GM23248 (cell line): Measurements from ENCODE around the gene SLC40A1. TPM values are rescaled to one million over a fixed set of nuclear protein-coding genes. Genes with fewer than 3 reads are reported as not detected.
A peak's percentile ranks its signal among the peaks of the same experiment; 100 is the strongest.

Experiments
- DNase-seq: peaks from one replicate; pipeline ENCODE4 v3.0.0-alpha.2; 2015
- H2AFZ ChIP-seq: fragments of 200-600 bp; sonication (generic); 2 replicates; pipeline ENCODE4 v1.6.1; 2016; ENCODE audit warnings: antibody characterized with exemption
- H3F3A ChIP-seq: fragments of 200-600 bp; sonication (generic); 2 replicates; pipeline ENCODE4 v1.6.1; 2016; ENCODE audit warnings: mild to moderate bottlenecking, antibody characterized with exemption, mixed run types; ENCODE audit not compliant: insufficient read depth
- H3K27ac ChIP-seq: fragments of 200-600 bp; sonication (generic); 2 replicates; pipeline ENCODE4 v1.5.1; 2016; ENCODE audit warnings: mild to moderate bottlenecking
- H3K27me3 ChIP-seq: fragments of 200-600 bp; sonication (generic); replicated peaks from 2 replicates; pipeline ENCODE4 v1.6.1; 2016; ENCODE audit warnings: mild to moderate bottlenecking; ENCODE audit not compliant: insufficient read depth
- H3K36me3 ChIP-seq: fragments of 200-600 bp; sonication (generic); 2 replicates; pipeline ENCODE4 v1.6.1; 2016; ENCODE audit warnings: low read depth, mild to moderate bottlenecking
- H3K4me1 ChIP-seq: fragments of 200-600 bp; sonication (generic); 2 replicates; pipeline ENCODE4 v1.6.1; 2016; ENCODE audit warnings: mild to moderate bottlenecking; ENCODE audit not compliant: insufficient read depth
- H3K4me2 ChIP-seq: fragments of 200-600 bp; sonication (generic); one replicate; pipeline ENCODE4 v1.6.1; 2016; ENCODE audit warnings: mild to moderate bottlenecking; ENCODE audit not compliant: unreplicated experiment
- H3K4me3 ChIP-seq: fragments of 200-600 bp; sonication (generic); 2 replicates; pipeline ENCODE4 v1.5.1; 2016; ENCODE audit warnings: mild to moderate bottlenecking
- H3K79me2 ChIP-seq: fragments of 200-600 bp; sonication (generic); 2 replicates; pipeline ENCODE4 v1.6.1; 2016; ENCODE audit warnings: mild to moderate bottlenecking; ENCODE audit not compliant: insufficient read depth
- H3K9ac ChIP-seq: fragments of 200-600 bp; sonication (generic); 2 replicates; pipeline ENCODE4 v1.6.1; 2016; ENCODE audit warnings: mild to moderate bottlenecking
- H3K9me2 ChIP-seq: fragments of 200-600 bp; sonication (generic); 2 replicates; pipeline ENCODE4 v1.6.1; 2016; ENCODE audit warnings: mixed run types, mild to moderate bottlenecking, moderate library complexity; ENCODE audit not compliant: insufficient read depth
- H3K9me3 ChIP-seq: fragments of 200-600 bp; sonication (generic); one replicate; pipeline ENCODE4 v1.6.1; 2017; ENCODE audit warnings: low read depth
- H4K20me1 ChIP-seq: fragments of 200-600 bp; sonication (generic); 2 replicates; pipeline ENCODE4 v1.6.0; 2016; ENCODE audit not compliant: insufficient read depth
- EZH2 ChIP-seq: fragments of 200-600 bp; sonication (generic); IDR thresholded peaks from 2 replicates; pipeline ENCODE4 v1.6.1; 2018; ENCODE audit warnings: antibody characterized with exemption, mild to moderate bottlenecking; ENCODE audit not compliant: insufficient read depth, poor library complexity, severe bottlenecking
- EZH2phosphoT487 ChIP-seq: fragments of 200-600 bp; sonication (generic); IDR thresholded peaks from 2 replicates; pipeline ENCODE4 v1.6.1; 2018; ENCODE audit warnings: antibody characterized with exemption, moderate library complexity, mild to moderate bottlenecking, low read depth; ENCODE audit not compliant: insufficient read depth
- WGBS, 2 experiments: methylation state at CpG; one replicate each; pipeline ENCODE4 v1.1.6; 2015 to 2017; ENCODE audit warnings: low lambda C conversion rate in 2 of 2, low coverage in 1 of 2; ENCODE audit errors: missing lambda C conversion rate in 2 of 2; 5-methylcytosine and 5-hydroxymethylcytosine counted together
- in situ Hi-C: fragments of 300-500 bp; cut with MboI; formaldehyde crosslinking; loops from 2 replicates; pipeline ENCODE4 v1.15.0; 2020
- polyA plus RNA-seq: library from polyadenylated mRNA; unstranded; fragments of >200 nt; fragmentation: Nextera tagmentation; extraction: Ambion mirVana; gene quantifications from 2 replicates; pipeline ENCODE4 v1.2.1, GENCODE V29; 2016
- total RNA-seq: library from RNA; depleted of rRNA; stranded (reverse); fragments of >200 nt; shearing (Covaris generic); gene quantifications from 2 replicates; pipeline ENCODE4 v1.2.3, GENCODE V29; 2014

Gene SLC40A1
- total and polyA plus RNA-seq, 2 experiments from 2014 or later, result 0.28 TPM; not detected in 1

- Histone ChIP-seq H3F3A (peaks cover 22% of the 10 kb centered on the region), H3K27ac (peak overlapping the region; percentile 77), H3K27me3 (no peaks in the 10 kb centered on the region), H3K4me2 (peak overlapping the region; percentile 1), H3K4me3 (no peak overlapping the region), H3K9me3 (no peaks in the 10 kb centered on the region), H3K4me1 (peaks cover 25% of the 10 kb centered on the region), H4K20me1 (no peaks in the 10 kb centered on the region), H3K9ac (0 out of 2 replicates have a peak overlapping the region, but pooled peaks have one; percentile 12), H3K79me2 (no peaks in the 10 kb centered on the region), H3K36me3 (no peaks in the 10 kb centered on the region), H2AFZ (peak overlapping the region; percentile 61), H3K9me2 (peaks cover 10% of the 10 kb centered on the region; the same call in 1 of the 2 replicates)
- TF ChIP-seq EZH2 (no peak), EZH2phosphoT487 (no peak)
- DNase-seq, result peak; percentile 85
- in situ Hi-C loops, result no loop called here
- WGBS, 2 experiments, result 3 to 4% methylated on average over 1 of the region's 1 CpG
Observed at GRCh38 chr2:189534854-189535832, 45.4 kb downstream of the SLC40A1 start.

DNA sequence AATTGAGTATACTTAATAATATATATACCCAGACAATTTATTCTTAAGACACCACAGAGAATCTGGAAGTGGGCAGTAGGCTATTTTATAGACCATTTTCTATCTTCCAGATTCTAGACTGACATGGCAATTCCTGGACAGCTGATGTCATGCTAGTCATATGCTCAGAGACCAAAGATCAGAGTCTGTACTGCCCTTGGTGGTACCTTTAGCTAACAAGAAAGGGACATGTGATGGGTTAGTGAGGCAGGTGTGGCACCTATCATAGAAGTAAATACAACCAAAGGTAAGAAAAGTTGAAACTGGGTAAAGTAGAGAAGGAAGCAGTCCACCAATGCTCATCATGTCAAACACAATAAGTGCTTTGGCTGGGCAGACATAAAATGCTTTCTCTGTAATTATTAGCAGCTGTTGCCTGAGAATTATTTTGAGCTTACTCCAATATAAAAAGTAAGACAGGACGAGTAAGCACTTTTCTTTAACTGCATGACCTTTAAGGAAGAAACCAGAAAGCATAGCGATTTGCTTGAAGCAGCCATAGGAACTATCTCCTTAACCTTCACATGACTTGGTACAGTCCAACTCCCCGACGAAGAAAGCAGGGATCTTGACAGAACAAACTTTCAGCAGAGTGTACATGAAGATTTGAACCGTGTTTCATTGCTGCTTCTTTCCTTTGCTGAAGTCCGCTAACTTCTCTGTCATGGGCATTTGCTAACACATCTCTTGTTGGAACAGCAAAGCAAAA lies 47.1 kb downstream of the SLC40A1 start:
- Histone ChIP-seq H3K9me3 (no peaks in the 10 kb centered on the region), H4K20me1 (no peaks in the 10 kb centered on the region), H2AFZ (peak overlapping the region; percentile 61), H3F3A (peaks cover 22% of the 10 kb centered on the region), H3K36me3 (no peaks in the 10 kb centered on the region), H3K4me1 (peaks cover 25% of the 10 kb centered on the region), H3K27me3 (no peaks in the 10 kb centered on the region), H3K4me2 (no peak overlapping the region), H3K9ac (no peak overlapping the region), H3K79me2 (no peaks in the 10 kb centered on the region), H3K4me3 (0 out of 2 replicates have a peak overlapping the region, but pooled peaks have one; percentile 12), H3K9me2 (peaks cover 11% of the 10 kb centered on the region; the same call in 1 of the 2 replicates), H3K27ac (0 out of 2 replicates have a peak overlapping the region, but pooled peaks have one; percentile 77)
- peak; percentile 31 for DNase-seq
- in situ Hi-C loops, result no loop called here
- TF ChIP-seq EZH2phosphoT487, result no peak
- TF ChIP-seq EZH2, result no peak
- WGBS, 2 experiments, result 12 to 13% methylated on average over 6 of the region's 6 CpGs

GRCh38 chr2:189530965-189531637 lies 49.5 kb downstream of the SLC40A1 start:
- Histone ChIP-seq H3K27ac (no peak overlapping the region), H3K4me1 (peaks cover 25% of the 10 kb centered on the region), H4K20me1 (no peaks in the 10 kb centered on the region), H3K4me2 (no peak overlapping the region), H2AFZ (no peak overlapping the region), H3K4me3 (no peak overlapping the region), H3K9me2 (peaks cover 11% of the 10 kb centered on the region; the same call in 1 of the 2 replicates), H3K9me3 (no peaks in the 10 kb centered on the region), H3K79me2 (no peaks in the 10 kb centered on the region), H3K36me3 (no peaks in the 10 kb centered on the region), H3K9ac (no peak overlapping the region), H3K27me3 (no peaks in the 10 kb centered on the region), H3F3A (peaks cover 22% of the 10 kb centered on the region)
- TF ChIP-seq EZH2phosphoT487 (no peak), EZH2 (no peak)
- DNase-seq, result no peak
- in situ Hi-C loops, result no loop called here
- 77 to 79% methylated on average over 3 of the region's 3 CpGs for WGBS, 2 experiments

- H3K9ac ChIP-seq, result no peak overlapping the region
- H3F3A ChIP-seq, result peaks cover 7% of the 10 kb centered on the region
- WGBS, 2 experiments, result 81 to 83% methylated on average over 3 of the region's 3 CpGs
- DNase-seq, result no peak
- H3K9me2 ChIP-seq, result peaks cover 11% of the 10 kb centered on the region; the same call in 1 of the 2 replicates
- peaks cover 7% of the 10 kb centered on the region for H3K4me1 ChIP-seq
- H3K4me2 ChIP-seq, result no peak overlapping the region
- H3K27ac ChIP-seq, result no peak overlapping the region
- TF ChIP-seq EZH2phosphoT487 (no peak), EZH2 (no peak)
- no peaks in the 10 kb centered on the region for H3K9me3 ChIP-seq
- no peaks in the 10 kb centered on the region for H4K20me1 ChIP-seq
- H3K79me2 ChIP-seq, result no peaks in the 10 kb centered on the region
- no peak overlapping the region for H2AFZ ChIP-seq
- H3K36me3 ChIP-seq, result no peaks in the 10 kb centered on the region
- no peak overlapping the region for H3K4me3 ChIP-seq
- in situ Hi-C loops, result no loop called here
- H3K27me3 ChIP-seq, result no peaks in the 10 kb centered on the region
Observed at GRCh38 chr2:189528617-189529016, 52.0 kb downstream of the SLC40A1 start.
